PC-9 (cell line): Measurements from ENCODE around the gene ADAMTS12. TPM values are rescaled to one million over a fixed set of nuclear protein-coding genes. Genes with fewer than 3 reads are reported as not detected.

Source experiments
- BruUV-seq: library from RNA; stranded (reverse); fragments of 400-500 nt; replicated peaks from 2 replicates; lab custom pipeline; 2021; lab: Mats Ljungman, UMichigan
- CTCF ChIA-PET: fragments of 300-600 bp; sonication (Branson Sonifier 250); formaldehyde crosslinking; loops from one replicate; lab custom pipeline; 2022; ENCODE audit warnings: antibody characterized with exemption; lab: Charles Lee
- POLR2A ChIA-PET: fragments of 300-600 bp; sonication (Branson Sonifier 250); formaldehyde crosslinking; loops from one replicate; lab custom pipeline; 2022; ENCODE audit warnings: antibody characterized with exemption; ENCODE audit not compliant: unreplicated experiment; lab: Charles Lee
- DNase-seq, 2 experiments: peaks; one replicate each; pipeline versions ENCODE4 v3.0.0 to v3.0.0-alpha.2; 2015 to 2022; ENCODE audit warnings: mixed read lengths in 1 of 2
- H2AFZ ChIP-seq: fragments of 200-600 bp; sonication (generic); 2 replicates; pipeline ENCODE4 v1.8.1; 2017; ENCODE audit warnings: antibody characterized with exemption
- H3F3A ChIP-seq: fragments of 200-600 bp; sonication (generic); 2 replicates; pipeline ENCODE4 v1.8.1; 2017; ENCODE audit warnings: antibody characterized with exemption, mild to moderate bottlenecking, low read depth; ENCODE audit not compliant: insufficient read depth
- H3K27ac ChIP-seq: fragments of 200-600 bp; sonication (generic); 2 replicates; pipeline ENCODE4 v1.6.1; 2016; ENCODE audit warnings: mixed run types
- H3K27me3 ChIP-seq: fragments of 200-600 bp; sonication (generic); 2 replicates; pipeline ENCODE4 v1.6.1; 2016; ENCODE audit warnings: low read depth, mixed run types; ENCODE audit not compliant: insufficient read depth
- H3K36me3 ChIP-seq: fragments of 200-600 bp; sonication (generic); 2 replicates; pipeline ENCODE4 v1.6.1; 2016; ENCODE audit warnings: low read depth, mixed run types
- H3K4me1 ChIP-seq: fragments of 200-600 bp; sonication (generic); replicated peaks from 2 replicates; pipeline ENCODE4 v1.6.1; 2016; ENCODE audit warnings: mixed run types; ENCODE audit not compliant: insufficient read depth
- H3K4me2 ChIP-seq: fragments of 200-600 bp; sonication (generic); 2 replicates; pipeline ENCODE4 v1.6.1; 2017; ENCODE audit warnings: mixed run types
- H3K4me3 ChIP-seq: fragments of 200-600 bp; sonication (generic); 2 replicates; pipeline ENCODE4 v1.6.1; 2016; ENCODE audit warnings: mixed run types
- H3K79me2 ChIP-seq: fragments of 200-600 bp; sonication (generic); 2 replicates; pipeline ENCODE4 v1.6.1; 2017; ENCODE audit warnings: low read depth, mixed run types
- H3K9me2 ChIP-seq: fragments of 200-600 bp; sonication (generic); 2 replicates; pipeline ENCODE4 v1.8.1; 2017; ENCODE audit warnings: mild to moderate bottlenecking; ENCODE audit not compliant: insufficient read depth
- H3K9me3 ChIP-seq: fragments of 200-600 bp; sonication (generic); 2 replicates; pipeline ENCODE4 v1.8.1; 2016; ENCODE audit warnings: low read depth; ENCODE audit not compliant: insufficient read depth
- H4K20me1 ChIP-seq: fragments of 200-600 bp; sonication (generic); 2 replicates; pipeline ENCODE4 v1.8.1; 2017; ENCODE audit not compliant: insufficient read depth
- CTCF ChIP-seq: fragments of 200-600 bp; sonication (generic); conservative IDR thresholded peaks from 2 replicates; pipeline ENCODE4 v1.6.1; 2017; ENCODE audit warnings: mixed run types, antibody characterized with exemption, mild to moderate bottlenecking, moderate library complexity
- EZH2 ChIP-seq: fragments of 200-600 bp; sonication (generic); IDR thresholded peaks from 2 replicates; pipeline ENCODE4 v1.8.0; 2017; ENCODE audit warnings: antibody characterized with exemption, low read depth
- intact Hi-C: fragments of 100-400 bp; cut with micrococcal nuclease; formaldehyde crosslinking; loops from one replicate; pipeline ENCODE4 v1.10.0; 2022; ENCODE audit not compliant: unreplicated experiment
- total RNA-seq: library from RNA; stranded (reverse); gene quantifications from 2 replicates; pipeline ENCODE4 v1.2.3, GENCODE V29; 2021

ADAMTS12 gene
- total RNA-seq, 1 experiment from 2014 or later: 103 TPM

- CTCF ChIA-PET: no interaction called here
Observed at GRCh38 chr5:33621514-33621913, 270.3 kb downstream of the ADAMTS12 start.

GRCh38 chr5:33614039-33614438 is 277.8 kb downstream of the ADAMTS12 start:
- CTCF ChIA-PET: no interaction called here
- H3F3A ChIP-seq: no peaks in the 10 kb centered on the region; the same call in 1 of the 2 replicates

More at GRCh38 chr5:33621514-33621913, 270.3 kb downstream of the ADAMTS12 start:
- POLR2A ChIA-PET: no interaction called here
- Histone ChIP-seq H3K4me1 (no peaks in the 10 kb centered on the region), H3K36me3 (peaks cover 15% of the 10 kb centered on the region; the same call in 1 of the 2 replicates), H2AFZ (no peak overlapping the region), H3K4me3 (no peak overlapping the region), H3K27me3 (no peaks in the 10 kb centered on the region), H4K20me1 (no peaks in the 10 kb centered on the region), H3F3A (no peaks in the 10 kb centered on the region), H3K9me2 (no peaks in the 10 kb centered on the region), H3K9me3 (no peaks in the 10 kb centered on the region), H3K79me2 (no peaks in the 10 kb centered on the region), H3K27ac (no peak overlapping the region), H3K4me2 (no peak overlapping the region)
- DNase-seq: no peak
- intact Hi-C loops: no loop called here
- TF ChIP-seq CTCF (no peak), EZH2 (no peak)
- no TSS peak for BruUV-seq

GRCh38 chr5:33612386-33612785 is 279.4 kb downstream of the ADAMTS12 start:
- no peaks in the 10 kb centered on the region for H3K9me2 ChIP-seq
- H3K36me3 ChIP-seq: peaks cover 19% of the 10 kb centered on the region
- intact Hi-C loops: no loop called here
- H3K9me3 ChIP-seq: no peaks in the 10 kb centered on the region; the same call in 1 of the 2 replicates
- POLR2A ChIA-PET: interaction anchor here (0.7 kb wide), 1 partner anchor 323 kb away, joined by 3 read pairs; no protein-coding TSS in a partner anchor
- BruUV-seq: no TSS peak
- no peaks in the 10 kb centered on the region; the same call in 1 of the 2 replicates for H3F3A ChIP-seq
- no peaks in the 10 kb centered on the region for H3K79me2 ChIP-seq
- no peak overlapping the region for H3K27ac ChIP-seq
- no peak for TF ChIP-seq EZH2
- no peak for TF ChIP-seq CTCF
- CTCF ChIA-PET: interaction anchor here (0.6 kb wide), 1 partner anchor 1299 kb away, joined by 3 read pairs; no protein-coding TSS in a partner anchor
- DNase-seq: peak; percentile 28 to 58
- H3K27me3 ChIP-seq: no peaks in the 10 kb centered on the region
- no peak overlapping the region for H2AFZ ChIP-seq
- H3K4me1 ChIP-seq: peaks cover 8% of the 10 kb centered on the region; the same call in 1 of the 2 replicates
- H3K4me3 ChIP-seq: no peak overlapping the region
- no peak overlapping the region for H3K4me2 ChIP-seq
- H4K20me1 ChIP-seq: peaks cover 6% of the 10 kb centered on the region; the same call in 1 of the 2 replicates

More at GRCh38 chr5:33614039-33614438, 277.8 kb downstream of the ADAMTS12 start:
- H3K4me2 ChIP-seq: no peak overlapping the region
- no peak overlapping the region for H3K27ac ChIP-seq
- H3K27me3 ChIP-seq: no peaks in the 10 kb centered on the region
- POLR2A ChIA-PET: interaction anchor here (0.6 kb wide), 1 partner anchor 174 kb away, joined by 3 read pairs; no protein-coding TSS in a partner anchor
- DNase-seq: no peak
- intact Hi-C loops: no loop called here
- no peak overlapping the region for H3K4me3 ChIP-seq
- H3K36me3 ChIP-seq: peaks cover 22% of the 10 kb centered on the region
- H3K9me2 ChIP-seq: no peaks in the 10 kb centered on the region
- no TSS peak for BruUV-seq
- no peaks in the 10 kb centered on the region for H3K79me2 ChIP-seq
- H3K9me3 ChIP-seq: no peaks in the 10 kb centered on the region; the same call in 1 of the 2 replicates
- H4K20me1 ChIP-seq: peaks cover 6% of the 10 kb centered on the region; the same call in 1 of the 2 replicates
- H2AFZ ChIP-seq: no peak overlapping the region
- H3K4me1 ChIP-seq: peaks cover 8% of the 10 kb centered on the region; the same call in 1 of the 2 replicates
- no peak for TF ChIP-seq CTCF
- TF ChIP-seq EZH2: no peak
